Activated CD4-positive, CD25-positive, alpha-beta regulatory T cell treated with anti-CD3 and anti-CD28 coated beads, Interleukin-2, amount 50 U/mL, for 24 hours (primary cell): ENCODE data around the gene FTO.

Source experiments
- ATAC-seq, 2 donors: fragments of 150-1000 bp; cut with Tn5 transposase; one replicate each; pipeline ENCODE4 v1.10.0; 2021; ENCODE audit warnings: mild to moderate bottlenecking in 1 of 2, moderate library complexity in 1 of 2

The FTO gene

DNA sequence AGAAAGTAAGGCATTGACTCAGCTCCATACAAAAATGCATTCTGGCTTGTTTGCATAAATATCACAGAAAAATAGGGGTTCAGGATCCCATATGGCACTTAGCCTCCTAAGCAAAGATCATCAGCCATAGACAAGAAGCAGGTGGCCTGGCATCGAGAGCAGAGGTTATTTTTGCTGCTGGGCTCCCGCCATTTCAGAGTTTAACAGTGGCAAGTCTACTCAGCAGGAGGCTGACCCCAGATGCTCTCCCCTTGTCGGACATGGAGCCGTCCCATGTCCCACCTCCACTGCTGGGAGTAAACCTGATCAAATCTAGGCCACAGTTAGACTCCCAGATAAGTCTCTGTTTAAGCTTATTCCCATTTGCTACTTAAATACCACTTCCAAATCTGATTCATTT is 269.1 kb downstream of the FTO start:
- no peak for ATAC-seq

DNA sequence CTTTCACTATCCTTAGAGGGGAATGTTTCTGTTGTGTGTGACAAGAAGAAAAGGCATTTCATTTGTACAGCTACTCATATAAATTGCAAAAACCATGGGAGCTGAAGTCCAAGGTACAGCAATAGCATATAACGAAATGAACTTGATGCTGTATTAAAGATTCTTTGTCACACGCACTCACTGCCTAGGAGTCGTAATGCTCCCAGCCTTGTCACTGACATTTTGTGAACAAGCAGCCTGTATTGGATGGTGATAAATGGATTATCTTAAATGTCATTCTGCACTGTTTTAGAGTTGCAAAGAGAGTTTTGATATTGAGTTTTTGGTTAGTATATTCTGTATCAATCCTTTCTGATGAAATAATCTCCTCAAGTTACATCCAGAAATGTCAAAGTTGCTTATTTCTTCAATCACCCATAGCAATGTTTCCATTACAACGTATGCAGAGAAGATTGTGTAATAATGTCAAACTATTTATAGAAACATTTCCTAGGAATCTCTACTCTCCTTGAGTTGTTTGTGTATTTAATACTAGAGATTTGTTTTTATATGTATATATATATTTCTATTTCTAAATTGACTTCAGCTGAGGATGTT is 270.6 kb downstream of the FTO start:
- no peak for ATAC-seq

DNA sequence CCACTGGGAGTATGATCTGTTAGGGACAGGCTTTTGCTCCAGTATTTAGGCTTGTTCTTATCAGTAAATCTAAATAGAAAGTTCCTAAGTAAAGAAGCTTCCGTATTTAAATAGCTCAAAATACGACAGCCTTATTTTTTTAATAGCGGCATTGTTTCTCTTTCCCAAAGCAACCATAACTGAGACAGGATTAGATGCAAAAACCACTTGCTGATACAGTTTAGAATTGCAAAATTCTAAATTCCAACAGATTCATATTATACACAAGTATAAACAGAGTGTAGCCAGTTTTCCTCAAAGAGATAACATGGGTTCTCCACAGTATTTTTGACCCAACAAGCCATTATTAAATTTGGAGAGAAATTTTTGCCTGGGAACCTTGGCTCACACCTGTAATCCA is 276.7 kb downstream of the FTO start:
- ATAC-seq, result no peak

DNA sequence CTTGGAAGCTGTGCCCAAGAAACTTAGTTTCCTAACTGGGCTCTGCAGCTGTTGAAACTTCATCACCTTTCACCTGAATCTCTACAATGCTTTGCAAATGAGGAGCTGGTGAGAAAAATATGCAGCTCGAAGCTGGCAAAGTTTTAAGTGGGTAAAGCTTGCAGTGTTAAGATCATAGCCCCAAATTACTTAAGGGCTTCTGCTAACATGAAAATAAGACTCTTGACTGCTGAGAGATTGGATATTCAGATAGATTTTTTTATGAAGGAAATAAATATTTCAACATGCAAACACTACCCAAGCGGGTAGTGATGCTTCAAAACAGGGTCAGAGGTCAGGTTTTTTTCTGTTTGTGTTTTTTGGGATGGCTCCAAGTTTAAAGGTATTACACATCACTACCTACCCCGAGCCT is 278.7 kb downstream of the FTO start:
- no peak for ATAC-seq

DNA sequence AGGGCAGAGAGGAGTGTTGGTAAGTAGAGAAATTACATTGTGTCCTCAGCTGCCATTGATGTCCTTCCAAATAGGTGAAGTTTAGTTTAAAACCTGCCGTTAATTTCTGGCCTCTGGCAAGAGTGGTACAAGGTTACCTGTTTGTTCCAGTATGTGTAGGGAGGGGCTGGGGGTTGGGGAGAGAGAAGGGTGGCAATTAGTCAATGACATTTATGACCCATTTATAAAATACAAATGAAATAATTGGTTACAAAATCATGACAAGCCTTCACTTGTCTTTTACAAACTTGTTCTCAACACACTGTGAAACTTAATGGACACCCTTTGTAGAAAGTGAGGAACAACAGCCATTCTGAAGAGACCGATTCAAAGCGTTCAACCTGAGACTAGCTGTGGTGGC is 281.0 kb downstream of the FTO start:
- no peak for ATAC-seq

DNA sequence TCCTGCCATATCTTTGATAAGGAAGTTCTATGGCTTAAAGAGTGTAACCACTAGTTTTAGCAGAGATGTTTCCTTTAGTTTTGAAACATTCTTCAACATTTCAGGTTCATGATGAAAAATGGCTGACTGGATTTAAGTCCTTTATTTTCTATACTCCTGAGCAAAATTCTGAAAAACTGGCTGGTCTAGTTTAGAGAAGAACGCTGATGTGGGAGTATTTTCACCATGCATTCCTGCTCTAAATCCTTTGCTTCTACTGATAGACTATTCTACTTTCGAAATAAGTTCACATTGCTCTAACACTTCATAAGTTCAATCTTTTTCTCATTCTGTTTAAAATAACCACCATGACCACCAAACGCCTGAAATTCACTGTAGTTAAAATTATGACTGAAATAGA is 281.9 kb downstream of the FTO start:
- no peak for ATAC-seq

DNA sequence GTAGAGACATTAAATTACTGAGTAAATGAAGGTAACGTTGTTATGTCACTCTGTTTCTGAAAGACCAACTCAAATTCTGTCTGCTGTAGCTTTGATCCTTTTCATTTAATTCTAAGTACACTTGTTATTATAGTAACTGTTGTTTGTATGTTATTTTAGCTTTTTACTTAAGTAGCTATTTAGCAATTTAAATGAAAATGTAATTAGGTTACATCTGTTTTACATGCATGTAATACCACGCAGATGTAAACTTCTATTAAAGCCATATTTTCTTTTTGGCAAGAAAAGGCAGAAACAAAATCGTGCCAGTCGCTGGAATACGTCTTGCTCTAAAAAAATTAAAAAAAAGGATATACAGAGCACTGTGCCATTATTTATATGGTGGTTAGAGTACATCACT is 282.8 kb downstream of the FTO start:
- no peak for ATAC-seq

DNA sequence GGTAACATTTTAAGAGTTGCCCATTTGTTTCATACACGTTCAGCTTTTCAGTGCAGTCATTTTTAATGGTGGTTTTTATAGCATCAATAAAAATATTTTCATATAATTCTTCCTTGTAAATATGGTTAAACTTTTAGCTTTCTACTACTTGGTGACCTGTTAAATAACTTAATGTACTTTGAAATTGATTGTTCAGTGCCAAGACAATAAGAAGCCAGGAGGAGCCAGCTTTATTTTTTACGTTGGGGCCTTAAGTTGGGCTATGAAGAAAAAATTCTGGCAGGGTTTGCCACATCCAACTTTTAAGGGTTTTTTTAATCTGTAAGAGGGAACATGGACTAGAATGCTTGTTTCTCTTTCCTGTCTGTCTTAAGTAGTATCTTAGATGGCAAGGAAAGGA is 284.2 kb downstream of the FTO start:
- no peak for ATAC-seq

DNA sequence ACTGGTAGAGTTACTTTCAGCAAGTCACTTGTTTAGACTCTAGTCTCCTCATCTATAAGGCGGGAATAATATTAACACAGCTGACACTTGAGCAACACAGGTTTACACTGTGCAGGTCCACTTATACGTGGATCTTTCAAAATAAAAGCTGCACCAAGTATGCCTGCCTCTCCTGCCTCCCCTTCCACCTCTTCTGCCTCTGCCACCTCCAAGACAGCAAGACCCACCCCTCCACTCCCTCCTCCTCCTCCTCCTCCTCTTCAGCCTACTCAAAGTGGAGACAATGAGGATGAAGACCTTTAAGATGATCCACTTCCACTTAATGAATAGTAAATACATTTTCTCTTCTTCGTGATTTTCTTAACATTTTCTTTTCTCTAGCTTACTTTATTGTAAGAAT is 285.6 kb downstream of the FTO start:
- no peak for ATAC-seq

DNA sequence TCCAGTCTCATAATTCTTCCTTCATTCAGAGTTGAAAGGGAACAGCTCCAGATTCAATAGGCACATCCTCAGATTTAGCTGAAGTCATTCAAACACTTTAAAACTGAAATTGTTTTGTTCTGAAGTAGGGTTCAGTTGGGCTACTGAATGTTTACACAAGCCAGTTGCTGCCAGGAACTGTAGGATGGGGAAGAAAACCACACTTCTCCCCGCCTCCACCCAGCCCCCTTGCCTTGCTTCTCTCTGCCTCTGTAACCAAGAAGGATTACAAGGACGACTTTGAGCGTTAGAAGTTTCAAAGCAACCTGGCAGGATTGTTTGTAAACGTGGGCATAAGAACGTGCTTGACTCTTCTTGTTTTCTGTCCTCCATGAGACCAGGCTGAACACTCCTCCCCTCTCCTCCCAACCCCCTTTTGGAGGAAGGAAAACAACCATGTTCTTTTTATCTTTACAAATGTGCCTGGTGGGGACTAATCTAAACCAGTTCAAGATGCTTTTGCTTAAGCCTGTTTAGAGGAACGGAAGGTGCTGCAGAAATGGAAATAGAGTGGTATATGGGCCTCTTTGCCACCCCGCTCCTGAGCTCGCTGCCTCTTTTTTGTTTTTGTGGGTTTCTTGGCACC is 287.9 kb downstream of the FTO start:
- ATAC-seq, result no peak

DNA sequence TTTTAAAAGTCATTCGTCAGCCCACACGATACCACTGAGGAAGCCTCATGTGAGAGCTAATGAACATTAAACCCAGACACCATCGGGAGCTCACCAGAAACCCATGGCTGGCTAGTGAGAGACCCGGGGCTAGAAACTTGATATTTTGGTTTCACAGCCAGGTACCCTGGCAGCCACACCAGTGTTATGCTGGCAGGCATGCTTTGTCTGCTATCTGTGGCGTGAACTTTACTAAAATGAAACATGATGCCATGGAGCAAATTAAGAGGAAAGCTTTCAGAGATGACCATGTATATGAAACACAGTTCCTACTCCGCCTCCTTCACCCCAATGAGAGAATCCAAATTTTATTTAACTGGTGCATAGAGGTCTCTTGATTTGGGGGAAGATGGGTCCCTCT is 291.4 kb downstream of the FTO start:
- ATAC-seq, result no peak

DNA sequence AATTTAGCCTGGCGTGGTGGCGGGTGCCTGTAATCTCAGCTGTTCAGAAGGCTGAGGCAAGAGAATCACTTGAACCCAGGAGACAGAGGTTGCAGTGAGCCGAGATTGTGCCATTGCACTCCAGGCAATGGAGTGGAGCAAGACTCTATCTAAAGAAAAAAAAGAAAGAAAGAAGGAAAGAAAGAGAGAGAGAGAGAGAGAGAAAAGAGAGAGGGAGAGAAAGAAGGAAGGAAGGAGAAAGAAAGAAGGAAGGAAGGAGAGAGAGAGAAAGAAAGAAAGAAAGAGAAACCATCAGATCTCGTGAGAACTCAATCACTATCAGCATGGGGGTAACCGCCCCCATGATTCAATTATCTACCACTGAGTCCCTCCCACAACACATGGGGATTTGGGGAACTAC is 293.0 kb downstream of the FTO start:
- no peak for ATAC-seq

DNA sequence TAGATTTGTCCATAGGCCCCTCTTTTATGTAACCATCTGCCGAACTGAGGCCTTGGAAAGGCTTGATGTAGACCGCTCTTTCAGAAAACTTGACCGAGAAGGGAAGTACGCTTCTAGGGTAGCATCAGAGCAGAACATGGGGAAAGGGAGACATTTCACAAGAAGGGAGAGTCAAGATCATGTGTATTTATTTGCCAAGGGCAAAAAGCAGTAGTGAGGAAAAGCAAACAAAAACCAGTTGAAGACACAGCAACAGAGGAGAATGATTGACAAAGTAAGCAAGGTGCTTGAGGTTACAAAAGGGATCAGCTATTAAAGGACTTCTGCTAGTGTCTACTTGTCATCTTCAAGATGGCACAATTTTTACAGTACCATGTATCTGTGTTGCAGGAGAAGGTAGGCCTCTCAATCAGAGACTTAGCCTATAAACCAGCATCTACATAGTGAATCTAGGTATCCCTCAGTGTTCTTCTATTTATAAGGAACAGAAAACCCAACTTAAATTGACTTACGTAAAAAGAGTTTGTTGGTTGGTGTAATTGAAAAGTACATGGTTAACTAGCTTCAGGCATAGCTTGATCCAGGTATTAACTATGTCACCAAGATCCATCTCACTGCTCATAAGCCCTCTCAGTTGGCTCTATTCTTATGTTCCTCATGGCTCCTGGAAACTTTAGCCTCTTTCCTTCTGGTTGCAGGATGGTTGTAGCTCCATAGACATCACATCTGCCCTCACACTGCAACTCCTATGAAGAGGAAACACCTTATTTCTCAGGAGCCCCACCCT is 294.3 kb downstream of the FTO start:
- ATAC-seq, result no peak

DNA sequence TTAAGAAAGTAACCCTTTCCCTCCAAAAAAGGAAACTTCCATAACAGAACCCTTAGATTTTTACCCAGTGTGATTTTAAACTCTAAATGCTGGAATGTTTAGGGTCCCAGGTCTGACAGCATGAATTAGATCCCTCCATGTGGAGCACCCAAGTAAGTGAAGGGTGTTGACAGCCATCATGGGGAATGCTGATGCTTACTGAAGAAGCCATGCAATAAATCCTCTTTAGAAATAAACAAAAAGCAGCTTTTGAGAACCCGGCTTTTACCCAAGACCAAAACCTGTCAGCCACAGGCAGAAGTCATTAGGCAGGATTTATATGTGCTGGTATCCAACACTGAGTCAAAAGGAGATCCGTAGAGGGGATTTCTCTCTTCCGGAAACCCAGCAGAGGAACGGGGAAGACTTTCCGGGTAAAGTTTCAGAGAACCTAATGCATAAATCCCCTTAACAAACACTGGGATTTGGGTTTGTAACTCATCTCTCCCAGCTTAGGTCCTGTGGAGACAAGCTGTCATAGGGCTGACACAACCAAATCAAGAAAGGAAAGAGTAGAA is 295.1 kb downstream of the FTO start:
- ATAC-seq, result no peak

DNA sequence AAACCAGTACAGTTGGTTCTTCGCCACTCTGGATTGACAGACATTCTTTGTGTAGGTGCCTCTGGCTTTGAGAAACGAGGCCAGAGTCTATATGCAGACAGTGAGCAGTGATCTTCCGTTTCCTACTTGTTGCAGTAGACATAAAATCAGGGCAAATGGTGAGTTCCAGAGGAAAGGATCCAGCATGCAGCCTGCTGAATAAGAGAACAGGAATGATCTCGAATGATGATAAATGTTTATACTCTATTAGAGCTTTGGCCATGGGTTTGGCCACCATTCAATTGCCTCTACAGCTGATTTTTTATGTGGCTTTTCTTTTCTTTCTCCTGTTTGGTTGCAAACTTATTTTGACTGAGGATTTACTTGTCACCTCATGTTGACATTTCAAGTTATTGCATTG is 295.9 kb downstream of the FTO start:
- ATAC-seq, result no peak

DNA sequence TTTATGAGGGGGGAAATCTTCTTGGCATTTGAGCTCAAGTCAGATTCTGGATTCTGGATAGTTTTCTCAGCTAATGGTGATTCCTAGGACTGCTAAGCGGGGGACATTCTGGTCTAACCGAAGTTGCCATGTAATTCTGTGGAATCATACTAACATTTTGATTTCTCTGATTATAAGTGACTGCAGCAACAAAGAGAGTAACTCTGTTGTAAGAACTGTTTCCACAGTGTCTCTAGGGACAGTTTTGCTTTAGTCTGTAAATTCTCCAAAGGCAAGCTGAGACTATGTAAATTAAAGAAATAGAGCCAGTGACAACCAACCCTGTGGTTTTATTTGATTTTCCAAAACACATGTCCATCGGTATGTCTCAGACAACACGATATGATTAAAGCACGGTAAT is 296.4 kb downstream of the FTO start:
- no peak for ATAC-seq

DNA sequence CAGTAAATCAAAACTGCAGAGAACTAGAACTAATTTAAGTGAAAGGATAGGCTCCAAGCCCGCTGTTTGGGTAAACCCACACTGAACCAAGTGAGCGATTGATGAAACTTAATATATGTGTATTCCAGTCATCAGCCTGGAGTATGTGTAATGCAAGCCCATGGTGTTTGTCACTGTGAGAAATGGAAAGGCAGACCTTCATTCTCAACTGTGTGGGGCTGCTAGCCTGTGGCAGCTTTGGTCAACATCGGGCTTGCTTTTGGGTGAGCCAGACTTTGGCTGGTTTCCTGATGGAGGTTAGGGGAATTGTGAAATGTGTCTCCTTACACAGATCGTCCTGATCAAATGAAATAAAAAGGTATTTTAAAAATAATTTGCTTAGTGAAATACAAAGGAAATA is 302.7 kb downstream of the FTO start:
- ATAC-seq, result no peak

DNA sequence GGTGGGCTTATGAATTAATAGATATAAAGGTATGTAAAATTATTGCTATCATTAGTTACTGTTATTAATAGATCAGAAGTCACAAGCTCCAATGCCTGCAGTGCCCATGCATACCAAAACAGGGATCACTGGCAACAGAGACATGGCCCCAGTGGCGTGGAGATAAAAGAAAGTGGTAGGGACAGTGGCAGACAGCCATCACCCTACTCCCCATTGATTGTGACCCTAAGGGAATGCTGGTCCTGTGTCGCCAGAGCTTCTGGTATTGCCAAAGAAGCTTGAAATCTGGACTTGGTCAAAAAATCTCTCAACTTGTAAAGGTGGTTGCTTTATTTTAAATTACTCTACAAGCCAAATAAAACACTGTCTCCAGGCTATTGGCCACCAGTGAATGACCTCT is 303.5 kb downstream of the FTO start:
- no peak for ATAC-seq

DNA sequence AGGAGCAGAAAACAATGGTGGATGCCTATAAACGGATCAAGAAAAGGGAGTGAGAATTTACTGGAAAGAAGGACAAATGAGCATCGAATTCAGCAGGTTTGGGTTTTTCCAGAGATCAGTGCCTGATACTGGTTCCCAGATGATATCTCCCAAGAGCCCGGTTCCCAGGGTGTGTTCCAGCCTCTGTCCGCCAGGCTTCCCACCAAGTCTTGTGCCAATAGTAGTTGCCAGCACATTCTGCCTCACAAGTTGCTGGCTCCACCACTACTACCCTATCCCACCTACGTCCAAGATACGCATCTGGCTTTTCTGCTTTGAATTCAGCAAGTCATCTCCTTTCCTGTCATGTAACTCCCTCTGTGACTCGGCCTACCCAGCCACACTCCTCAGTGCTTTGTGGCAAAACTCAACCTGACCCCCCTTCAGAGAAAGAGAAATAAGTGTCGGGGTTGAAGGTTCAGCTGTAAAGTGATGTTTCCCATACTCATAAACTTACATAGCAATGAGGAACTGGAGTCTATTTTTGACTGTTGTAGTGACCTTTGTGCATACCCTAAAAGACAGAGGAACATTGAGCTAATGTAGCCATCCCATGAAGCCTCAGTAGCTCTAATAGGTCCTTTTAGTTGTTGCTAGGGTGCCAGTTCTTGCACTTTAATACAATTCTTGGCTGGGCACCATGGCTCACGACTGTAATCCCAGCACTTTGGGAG is 305.7 kb downstream of the FTO start:
- ATAC-seq, result no peak

DNA sequence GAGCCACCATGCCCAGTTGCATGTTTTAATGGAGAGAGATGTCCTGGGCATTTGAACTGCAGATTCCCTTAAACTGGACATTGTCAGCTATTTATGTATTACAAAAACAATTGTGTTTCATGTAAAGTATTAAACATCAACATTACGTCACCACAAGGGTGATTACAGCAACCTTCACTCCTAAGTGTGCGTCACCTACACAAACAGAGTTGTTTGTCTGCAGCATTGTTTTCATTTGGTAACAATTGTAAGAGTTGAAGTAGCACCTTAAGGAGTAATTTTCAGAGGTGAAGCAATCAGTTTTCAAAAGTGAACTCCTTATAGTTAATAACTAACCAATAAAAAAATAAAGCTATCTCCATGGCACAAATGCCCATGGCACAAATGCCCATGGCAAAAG is 311.2 kb downstream of the FTO start:
- ATAC-seq, result no peak

DNA sequence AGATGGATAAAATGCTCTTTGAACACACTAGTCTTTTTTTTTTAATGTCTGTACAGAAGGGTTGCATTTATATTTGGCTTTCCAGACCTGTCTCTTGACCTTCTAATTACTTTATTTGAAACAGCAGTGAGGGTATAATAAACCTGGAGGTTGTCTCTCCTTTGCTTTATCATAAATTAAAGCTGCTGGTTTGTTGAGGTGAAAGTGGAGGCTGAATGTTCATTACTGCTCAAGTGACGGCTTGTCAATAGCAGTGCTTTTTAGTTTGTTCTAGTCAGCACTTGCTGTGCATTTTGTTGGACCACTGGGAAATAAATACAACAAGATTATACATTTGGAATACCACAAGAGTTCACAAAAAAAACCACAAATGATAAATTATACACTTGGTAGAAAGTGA is 318.4 kb downstream of the FTO start:
- ATAC-seq, result no peak

DNA sequence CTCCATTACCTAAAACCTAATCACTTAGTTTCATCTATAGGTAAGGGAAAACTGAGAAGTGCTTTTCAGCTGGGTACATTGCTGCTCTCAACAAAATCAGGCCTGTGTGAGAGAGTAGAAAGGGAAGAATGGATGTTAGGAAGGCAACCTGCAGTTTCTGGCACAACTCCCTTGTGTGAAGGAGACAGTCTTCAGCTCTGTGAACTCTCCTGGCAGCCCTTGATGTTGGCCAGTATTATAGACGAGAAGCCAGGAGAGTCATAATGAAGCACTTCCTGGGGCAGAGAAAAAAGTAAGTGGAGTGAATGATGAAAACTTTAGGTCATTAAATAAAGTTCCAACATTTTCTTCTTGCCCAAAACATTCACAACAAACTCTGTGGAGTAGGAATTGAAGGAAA is 322.5 kb downstream of the FTO start:
- ATAC-seq, result no peak

DNA sequence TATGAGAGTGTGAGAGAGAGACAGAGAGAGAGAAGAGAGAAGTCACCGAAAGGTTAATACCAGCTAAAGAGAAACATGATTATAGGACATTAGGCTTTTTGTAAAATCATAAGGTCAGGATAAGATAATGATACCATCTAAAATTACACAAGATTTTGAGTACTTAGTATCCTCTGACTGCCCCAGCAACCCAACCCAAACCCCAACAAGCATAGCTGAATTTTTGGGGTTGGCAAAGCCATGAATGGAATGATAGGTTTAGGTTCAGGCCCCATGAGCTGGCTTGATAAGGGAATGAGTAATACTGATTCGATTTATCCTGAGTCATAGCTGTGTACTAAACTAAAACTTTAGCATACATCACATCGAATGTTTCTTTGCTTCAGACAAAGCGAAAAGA is 323.1 kb downstream of the FTO start:
- no peak for ATAC-seq

DNA sequence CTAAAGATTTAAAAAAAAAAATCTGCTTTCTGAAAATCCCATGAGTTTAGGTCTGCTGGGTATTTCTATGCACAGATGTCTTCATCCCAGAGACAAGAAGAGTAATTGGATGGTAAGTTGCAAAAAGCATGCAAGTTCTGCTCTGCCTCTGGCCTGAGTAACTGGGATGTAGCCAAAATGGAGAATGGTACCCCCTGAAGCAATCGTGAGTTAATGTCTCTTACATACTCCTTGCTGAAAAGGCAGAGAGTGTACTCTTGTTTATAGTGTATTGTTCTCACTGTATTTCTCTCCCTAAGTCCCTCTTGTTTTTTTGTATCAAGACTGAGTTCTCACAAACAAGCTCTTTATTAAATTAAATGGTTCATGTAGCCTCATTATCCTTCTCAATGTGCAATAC is 323.6 kb downstream of the FTO start:
- ATAC-seq, result no peak
